IMR-90 (cell line): Measurements from ENCODE around the gene RALGAPA1. TPM values are rescaled to one million over a fixed set of nuclear protein-coding genes. Genes with fewer than 3 reads are reported as not detected.

Experiments used
- ATAC-seq: fragments of 200-7000 bp; cut with Tn5 transposase; 2 replicates; pipeline ENCODE4 v1.9.1; 2020; ENCODE audit warnings: low read depth, mild to moderate bottlenecking, moderate library complexity
- BruUV-seq: library from RNA; stranded (reverse); fragments of 400-500 nt; replicated peaks from 2 replicates; lab custom pipeline; 2021; lab: Mats Ljungman, UMichigan
- CTCF ChIA-PET: fragments of 300-600 bp; formaldehyde crosslinking; extraction: SDS; loops from one replicate; lab custom pipeline; 2021; ENCODE audit warnings: antibody characterized with exemption; lab: Yijun Ruan, JAX
- POLR2A ChIA-PET: fragments of 300-600 bp; sonication (Branson Sonifier 250); formaldehyde crosslinking; loops from one replicate; lab custom pipeline; 2022; ENCODE audit warnings: antibody characterized with exemption; ENCODE audit not compliant: unreplicated experiment; lab: Charles Lee
- DNase-seq: peaks from one replicate; pipeline ENCODE4 v3.0.0; 2013
- H2AFZ ChIP-seq: replicated peaks from 2 replicates; pipeline ENCODE3; 2013; ENCODE audit warnings: low read length, mild to moderate bottlenecking; ENCODE audit not compliant: poor library complexity
- H2AK5ac ChIP-seq: 2 replicates; pipeline ENCODE4 v1.6.1; 2013; ENCODE audit warnings: low read depth, low read length, inconsistent platforms
- H2AK9ac ChIP-seq: replicated peaks from 2 replicates; pipeline ENCODE3; 2013; ENCODE audit warnings: mild to moderate bottlenecking, low read depth, low read length, moderate library complexity; ENCODE audit not compliant: poor library complexity
- H2BK120ac ChIP-seq: 2 replicates; pipeline ENCODE4 v1.6.1; 2013; ENCODE audit warnings: low read depth, low read length, inconsistent platforms
- H2BK15ac ChIP-seq: 3 replicates; pipeline ENCODE4 v1.6.1; 2013; ENCODE audit warnings: low read depth, low read length, inconsistent platforms
- H2BK20ac ChIP-seq: 2 replicates; pipeline ENCODE4 v1.6.1; 2013; ENCODE audit warnings: low read depth, mild to moderate bottlenecking, inconsistent platforms, low read length, moderate library complexity
- H2BK5ac ChIP-seq: 2 replicates; pipeline ENCODE4 v1.6.1; 2013; ENCODE audit warnings: mild to moderate bottlenecking, low read depth, low read length, inconsistent platforms; ENCODE audit not compliant: poor library complexity, severe bottlenecking
- H3K14ac ChIP-seq: replicated peaks from 2 replicates; pipeline ENCODE4 v1.6.1; 2013; ENCODE audit warnings: low read depth, low read length, inconsistent platforms
- H3K18ac ChIP-seq: 2 replicates; pipeline ENCODE4 v1.6.1; 2013; ENCODE audit warnings: low read depth, low read length, control low read depth
- H3K23ac ChIP-seq: 2 replicates; pipeline ENCODE4 v1.6.1; 2013; ENCODE audit warnings: low read depth, low read length, inconsistent platforms
- H3K27ac ChIP-seq: 2 replicates; pipeline ENCODE4 v1.5.1; 2013; ENCODE audit warnings: mild to moderate bottlenecking, control low read depth, low read length; ENCODE audit not compliant: insufficient read depth
- H3K27me3 ChIP-seq: 2 replicates; pipeline ENCODE4 v1.6.1; 2013; ENCODE audit warnings: low read length; ENCODE audit not compliant: control insufficient read depth, insufficient read depth
- H3K36me3 ChIP-seq: 2 replicates; pipeline ENCODE4 v1.6.1; 2013; ENCODE audit warnings: low read length, mixed read lengths; ENCODE audit not compliant: control insufficient read depth, insufficient read depth
- H3K4ac ChIP-seq: 2 replicates; pipeline ENCODE4 v1.6.1; 2013; ENCODE audit warnings: low read depth, low read length, inconsistent platforms
- H3K4me1 ChIP-seq: 2 replicates; pipeline ENCODE4 v1.6.1; 2013; ENCODE audit warnings: low read length, mixed read lengths; ENCODE audit not compliant: control insufficient read depth, insufficient read depth
- H3K4me2 ChIP-seq: 2 replicates; pipeline ENCODE4 v1.6.1; 2013; ENCODE audit warnings: low read depth, mild to moderate bottlenecking, control low read depth, low read length, moderate library complexity
- H3K4me3 ChIP-seq: 2 replicates; pipeline ENCODE4 v1.5.1; 2013; ENCODE audit warnings: low read depth, mild to moderate bottlenecking, control low read depth, low read length, moderate library complexity; ENCODE audit not compliant: insufficient read depth
- H3K56ac ChIP-seq: 2 replicates; pipeline ENCODE4 v1.6.1; 2013; ENCODE audit warnings: low read length, inconsistent platforms; ENCODE audit not compliant: insufficient read depth; ENCODE audit errors: extremely low read depth
- H3K79me1 ChIP-seq, 2 experiments: 2 replicates each; pipeline ENCODE4 v1.6.1; 2013; ENCODE audit warnings: low read length in 2 of 2, inconsistent platforms in 1 of 2, low read depth in 1 of 2
- H3K9ac ChIP-seq: 2 replicates; pipeline ENCODE4 v1.6.1; 2013; ENCODE audit warnings: low read depth, low read length, control low read depth
- H3K9me1 ChIP-seq: 2 replicates; pipeline ENCODE4 v1.6.1; 2013; ENCODE audit warnings: low read length, inconsistent platforms; ENCODE audit not compliant: insufficient read depth
- H3K9me3 ChIP-seq: 2 replicates; pipeline ENCODE4 v1.6.1; 2013; ENCODE audit warnings: low read length; ENCODE audit not compliant: control insufficient read depth, insufficient read depth
- H4K20me1 ChIP-seq: 2 replicates; pipeline ENCODE4 v1.6.1; 2013; ENCODE audit warnings: low read length, inconsistent platforms; ENCODE audit not compliant: insufficient read depth
- H4K5ac ChIP-seq: 2 replicates; pipeline ENCODE4 v1.6.1; 2013; ENCODE audit warnings: mild to moderate bottlenecking, low read depth, low read length, control low read depth
- H4K8ac ChIP-seq, 2 experiments: 2 replicates each; pipeline ENCODE4 v1.6.1; 2013; ENCODE audit warnings: low read depth in 2 of 2, low read length in 2 of 2, control low read depth in 1 of 2, inconsistent platforms in 1 of 2
- H4K91ac ChIP-seq: 2 replicates; pipeline ENCODE4 v1.6.1; 2013; ENCODE audit warnings: low read depth, low read length, inconsistent platforms; ENCODE audit not compliant: insufficient read depth
- BHLHE40 ChIP-seq: fragments of 150-350 bp; IDR thresholded peaks from 2 replicates; pipeline ENCODE4 v1.6.1; 2016; ENCODE audit warnings: mild to moderate bottlenecking, low read depth, low read length
- CEBPB ChIP-seq: IDR thresholded peaks from 2 replicates; pipeline ENCODE4 v1.6.1; 2012; ENCODE audit warnings: low read depth, low read length, improper control_type of control experiment
- CHD1 ChIP-seq: IDR thresholded peaks from 2 replicates; pipeline ENCODE4 v1.6.1; 2012; ENCODE audit warnings: low read depth, low read length, improper control_type of control experiment
- CTCF ChIP-seq: conservative IDR thresholded peaks from 2 replicates; pipeline ENCODE4 v1.5.1; 2012; ENCODE audit warnings: mild to moderate bottlenecking, low read depth, low read length, improper control_type of control experiment
- ELK1 ChIP-seq: fragments of 150-350 bp; IDR thresholded peaks from 2 replicates; pipeline ENCODE4 v1.6.1; 2016; ENCODE audit warnings: low read depth, mild to moderate bottlenecking, low read length, moderate library complexity, borderline replicate concordance
- FOS ChIP-seq: fragments of 150-350 bp; IDR thresholded peaks from 2 replicates; pipeline ENCODE4 v1.6.1; 2016; ENCODE audit warnings: low read depth, low read length
- MAFK ChIP-seq: IDR thresholded peaks from 2 replicates; pipeline ENCODE4 v1.6.1; 2012; ENCODE audit warnings: low read depth, low read length, improper control_type of control experiment
- MAZ ChIP-seq: IDR thresholded peaks from 2 replicates; pipeline ENCODE4 v1.6.1; 2012; ENCODE audit warnings: low read depth, mild to moderate bottlenecking, low read length, improper control_type of control experiment, moderate library complexity, borderline replicate concordance
- MXI1 ChIP-seq: IDR thresholded peaks from 2 replicates; pipeline ENCODE4 v1.6.1; 2012; ENCODE audit warnings: low read depth, mild to moderate bottlenecking, low read length, moderate library complexity, borderline replicate concordance
- NFE2L2 ChIP-seq: fragments of 150-350 bp; IDR thresholded peaks from 2 replicates; pipeline ENCODE4 v1.6.1; 2016; ENCODE audit warnings: low read depth, mild to moderate bottlenecking, low read length
- POLR2A ChIP-seq: IDR thresholded peaks from 2 replicates; pipeline ENCODE4 v1.6.1; 2012; ENCODE audit warnings: mild to moderate bottlenecking, low read depth, low read length
- RCOR1 ChIP-seq: IDR thresholded peaks from 2 replicates; pipeline ENCODE4 v1.6.1; 2012; ENCODE audit warnings: mild to moderate bottlenecking, low read length, improper control_type of control experiment; ENCODE audit not compliant: insufficient replicate concordance
- RFX5 ChIP-seq: IDR thresholded peaks from 2 replicates; pipeline ENCODE4 v1.8.0; 2012; ENCODE audit warnings: low read depth, mild to moderate bottlenecking, low read length, moderate library complexity
- SMC3 ChIP-seq: fragments of 150-350 bp; IDR thresholded peaks from 2 replicates; pipeline ENCODE4 v1.6.1; 2016; ENCODE audit warnings: low read depth, mild to moderate bottlenecking, antibody characterized with exemption, low read length, moderate library complexity
- USF2 ChIP-seq: fragments of 150-350 bp; IDR thresholded peaks from 2 replicates; pipeline ENCODE4 v1.6.1; 2017; ENCODE audit warnings: mild to moderate bottlenecking, antibody characterized with exemption, low read length, low read depth
- WGBS, 2 experiments: methylation state at CpG; one replicate each; pipeline versions ENCODE4 v1.1.5 to v1.1.7; 2013; ENCODE audit warnings: missing lambda C conversion rate in 2 of 2; ENCODE audit not compliant: insufficient read length in 1 of 2; ENCODE audit errors: extremely low coverage in 2 of 2; 5-methylcytosine and 5-hydroxymethylcytosine counted together
- dilution Hi-C: fragments of 300-500 bp; cut with HindIII; formaldehyde crosslinking; loops from one replicate; pipeline ENCODE4 v1.14.3; 2018; ENCODE audit warnings: low sequenced_read_pairs; ENCODE audit not compliant: unreplicated experiment
- in situ Hi-C: fragments of 300-500 bp; cut with MboI; formaldehyde crosslinking; loops from 3 replicates; pipeline ENCODE4 v1.14.3; 2019; ENCODE audit warnings: low sequenced_read_pairs, inconsistent platforms, mixed read lengths
- intact Hi-C: fragments of 100-400 bp; cut with micrococcal nuclease; formaldehyde crosslinking; loops from 2 replicates; pipeline ENCODE4 v1.10.0; 2022
- polyA plus RNA-seq, 3 experiments: library from polyadenylated mRNA; depleted of rRNA; stranded (reverse); fragments of >200 nt; gene quantifications; 2 replicates each; pipeline ENCODE4 v1.2.3, GENCODE V29; 2012; ENCODE audit warnings: low replicate concordance in 1 of 3
- total RNA-seq: library from RNA; depleted of rRNA; stranded (reverse); fragments of >200 nt; gene quantifications from 2 replicates; pipeline ENCODE4 v1.2.3, GENCODE V29; 2012

Gene RALGAPA1
- total and polyA plus RNA-seq, 2 of the 4 experiments (the other 2 are of a cell fraction) = 5.1 to 25.6 TPM

- intact Hi-C loops = no loop called here
- no peak overlapping the region for H2BK20ac ChIP-seq
- H3K23ac ChIP-seq = no peak overlapping the region
- H3K18ac ChIP-seq = no peak overlapping the region
- no peak overlapping the region for H3K56ac ChIP-seq
- H4K5ac ChIP-seq = no peak overlapping the region
- no peaks in the 10 kb centered on the region for H3K79me1 ChIP-seq
- no peak overlapping the region for H2AFZ ChIP-seq
- H3K4me2 ChIP-seq = no peak overlapping the region
- no peak overlapping the region for H3K4ac ChIP-seq
- no peaks in the 10 kb centered on the region; the same call in 1 of the 2 replicates for H3K9me1 ChIP-seq
- peaks cover 11% of the 10 kb centered on the region for H3K36me3 ChIP-seq
- CTCF ChIA-PET = interaction anchor here (0.5 kb wide), 1 partner anchor 9 kb away, joined by 3 read pairs; no protein-coding TSS in a partner anchor
- peaks cover 2% of the 10 kb centered on the region; the same call in 1 of the 2 replicates for H3K4me1 ChIP-seq
- in situ Hi-C loops = no loop called here
- TF ChIP-seq CTCF (no peak), CHD1 (no peak), CEBPB (no peak), MAFK (no peak), RCOR1 (no peak), RFX5 (no peak), NFE2L2 (no peak), ELK1 (no peak), USF2 (no peak), MAZ (no peak), SMC3 (no peak), FOS (no peak), MXI1 (no peak), BHLHE40 (no peak), POLR2A (no peak)
- H2BK5ac ChIP-seq = no peak overlapping the region
- no peak overlapping the region for H4K91ac ChIP-seq
- WGBS, 2 experiments = no CpG with 5 or more reads among the region's 6 CpGs
- H4K8ac ChIP-seq = no peak overlapping the region
- H4K20me1 ChIP-seq = peaks cover 3% of the 10 kb centered on the region; the same call in 1 of the 2 replicates
- no peak for DNase-seq
- H3K9ac ChIP-seq = no peak overlapping the region
- no peak overlapping the region for H2AK5ac ChIP-seq
- dilution Hi-C loops = no loop called here
- POLR2A ChIA-PET = no interaction called here
- no peak overlapping the region for H2BK120ac ChIP-seq
- no peak overlapping the region for H2BK15ac ChIP-seq
- no peak overlapping the region for H3K27ac ChIP-seq
- no peak for ATAC-seq
- no peak overlapping the region for H3K4me3 ChIP-seq
- no peaks in the 10 kb centered on the region for H3K27me3 ChIP-seq
- no peak overlapping the region for H3K14ac ChIP-seq
- H3K9me3 ChIP-seq = no peaks in the 10 kb centered on the region
- no peak overlapping the region for H2AK9ac ChIP-seq
- BruUV-seq = no TSS peak
Measured at GRCh38 chr14:35750202-35750904, 58.7 kb downstream of the RALGAPA1 start.
